ENCODE results near the gene INHBE. TPM values are rescaled to one million over a fixed set of nuclear protein-coding genes. Genes with fewer than 3 reads are reported as not detected.
A peak's percentile ranks its signal among the peaks of the same experiment; 100 is the strongest.

INHBE gene
- polyA plus RNA-seq, 3 donors = not detected

DNA sequence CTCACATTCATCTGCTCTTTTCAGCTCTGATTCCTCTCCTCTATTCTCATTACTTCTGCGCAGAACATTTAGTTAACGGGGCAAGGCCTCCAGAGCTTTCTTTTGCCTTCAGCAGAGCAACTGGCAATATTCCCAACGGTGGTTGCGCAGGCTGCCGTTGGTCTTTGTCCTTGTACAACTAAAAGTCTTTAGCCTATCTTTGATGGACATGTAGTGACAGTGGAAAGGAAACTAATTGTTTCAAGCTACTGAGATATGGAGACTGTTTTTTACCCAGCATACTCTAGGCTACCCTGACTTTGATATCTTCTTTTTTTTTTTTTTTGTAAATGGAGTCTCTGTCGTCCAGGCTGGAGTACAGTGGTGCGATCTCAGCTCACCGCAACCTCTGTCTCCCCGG, 36.9 kb upstream of the INHBE start:
- Mint-ChIP-seq H3K4me3 (no peak overlapping the region), H3K36me3 (peaks cover 37 to 52% of the 10 kb centered on the region in 2 donors), H3K27me3 (ENCODE audit: low read depth in 3 of 3) (no peaks in the 10 kb centered on the region), H3K4me1 (peaks cover 12% of the 10 kb centered on the region), H3K9me3 (peaks cover 0 to 2% (median 0%) of the 10 kb centered on the region in 7 donors), H3K27ac (peak overlapping the region in 1 of 7 donors; percentile 34)
- peaks cover 24 to 41% of the 10 kb centered on the region in 2 donors for H3K36me3 ChIP-seq (replicated peaks in 1 of 2; ENCODE audit: control insufficient read depth in 1 of 2, insufficient read depth in 2 of 2, low read length in 2 of 2)
- H3K9ac ChIP-seq (ENCODE audit: insufficient read depth, low read length, poor library complexity, severe bottlenecking) = no peak overlapping the region
- H2AFZ ChIP-seq (ENCODE audit: insufficient read depth, low read depth, low read length, poor library complexity, severe bottlenecking) = no peak overlapping the region
- DNase-seq = no peak
- H3K4me2 ChIP-seq (replicated peaks; ENCODE audit: extremely low read depth, low read length, poor library complexity, severe bottlenecking) = no peak overlapping the region
- no CpG with 5 or more reads among the region's 9 CpGs for WGBS (ENCODE audit: insufficient coverage)
- no peaks in the 10 kb centered on the region for H3K9me3 ChIP-seq (replicated peaks in 1 of 2; ENCODE audit: control insufficient read depth in 1 of 2, insufficient read depth in 1 of 2, low read length in 2 of 2)
- no peak for TF ChIP-seq CTCF (IDR thresholded peaks at IDR 0.05)
- no peaks in the 10 kb centered on the region for H3K4me1 ChIP-seq (ENCODE audit: control insufficient read depth in 1 of 2, insufficient read depth in 2 of 2, low read length in 2 of 2)
- H3K27me3 ChIP-seq (ENCODE audit: control insufficient read depth in 2 of 2, insufficient read depth in 2 of 2, low read length in 2 of 2) = no peaks in the 10 kb centered on the region
- H4K20me1 ChIP-seq (ENCODE audit: insufficient read depth, low read length) = peaks cover 89% of the 10 kb centered on the region
- intact Hi-C loops (cut with micrococcal nuclease) = no loop called here
- H3K79me2 ChIP-seq (ENCODE audit: insufficient read depth, low read length) = peaks cover 85% of the 10 kb centered on the region
- no peak overlapping the region for H3K4me3 ChIP-seq (replicated peaks in 1 of 3; ENCODE audit: low read depth in 2 of 3, low read length in 3 of 3)
- peak overlapping the region in 1 of 2 donors; percentile 61 for H3K27ac ChIP-seq (ENCODE audit: low read depth in 1 of 2, low read length in 2 of 2)

- H3K4me1 ChIP-seq (ENCODE audit: control insufficient read depth in 1 of 2, insufficient read depth in 2 of 2, low read length in 2 of 2) = no peaks in the 10 kb centered on the region
- WGBS (ENCODE audit: insufficient coverage) = 100% methylated on average over 2 of the region's 2 CpGs
- Mint-ChIP-seq H3K9me3 (peaks cover 0 to 2% (median 0%) of the 10 kb centered on the region in 7 donors), H3K27ac (peak overlapping the region in 1 of 7 donors; percentile 30), H3K4me1 (peaks cover 12% of the 10 kb centered on the region), H3K27me3 (ENCODE audit: low read depth in 3 of 3) (no peaks in the 10 kb centered on the region), H3K4me3 (no peak overlapping the region), H3K36me3 (peaks cover 36 to 56% of the 10 kb centered on the region in 2 donors)
- no peak overlapping the region for H3K4me2 ChIP-seq (replicated peaks; ENCODE audit: extremely low read depth, low read length, poor library complexity, severe bottlenecking)
- H3K27ac ChIP-seq (ENCODE audit: low read depth in 1 of 2, low read length in 2 of 2) = no peak overlapping the region
- H4K20me1 ChIP-seq (ENCODE audit: insufficient read depth, low read length) = peaks cover 78% of the 10 kb centered on the region
- TF ChIP-seq CTCF (IDR thresholded peaks at IDR 0.05) = no peak
- no peak overlapping the region for H3K4me3 ChIP-seq (replicated peaks in 1 of 3; ENCODE audit: low read depth in 2 of 3, low read length in 3 of 3)
- H3K9ac ChIP-seq (ENCODE audit: insufficient read depth, low read length, poor library complexity, severe bottlenecking) = no peak overlapping the region
- no peak overlapping the region for H2AFZ ChIP-seq (ENCODE audit: insufficient read depth, low read depth, low read length, poor library complexity, severe bottlenecking)
- peaks cover 80% of the 10 kb centered on the region for H3K79me2 ChIP-seq (ENCODE audit: insufficient read depth, low read length)
- DNase-seq = no peak
- no peaks in the 10 kb centered on the region for H3K9me3 ChIP-seq (replicated peaks in 1 of 2; ENCODE audit: control insufficient read depth in 1 of 2, insufficient read depth in 1 of 2, low read length in 2 of 2)
- no peaks in the 10 kb centered on the region for H3K27me3 ChIP-seq (ENCODE audit: control insufficient read depth in 2 of 2, insufficient read depth in 2 of 2, low read length in 2 of 2)
- H3K36me3 ChIP-seq (replicated peaks in 1 of 2; ENCODE audit: control insufficient read depth in 1 of 2, insufficient read depth in 2 of 2, low read length in 2 of 2) = peaks cover 26 to 49% of the 10 kb centered on the region in 2 donors
- intact Hi-C loops (cut with micrococcal nuclease) = no loop called here
Observed at GRCh38 chr12:57419495-57419894, 35.6 kb upstream of the INHBE start.
